WTC11 (cell line): ENCODE data around the gene RAPGEF5. TPM values are rescaled to one million over a fixed set of nuclear protein-coding genes. Genes with fewer than 3 reads are reported as not detected.

Source experiments
- ATAC-seq: fragments of 200-7000 bp; cut with Tn5 transposase; 2 replicates; pipeline ENCODE4 v1.10.0; 2021; ENCODE audit warnings: mild to moderate bottlenecking, moderate library complexity
- CTCF ChIA-PET: fragments of 300-600 bp; sonication (Branson Sonifier 250); formaldehyde crosslinking; loops from one replicate; lab custom pipeline; 2021; ENCODE audit warnings: antibody characterized with exemption; lab: Charles Lee
- POLR2A ChIA-PET: fragments of 350-600 bp; sonication (Branson Sonifier 250); formaldehyde crosslinking; loops from one replicate; lab custom pipeline; 2021; ENCODE audit warnings: antibody characterized with exemption; lab: Charles Lee
- DNase-seq: peaks from one replicate; pipeline ENCODE4 v3.0.0; 2021; ENCODE audit warnings: low spot score
- H3K27ac Mint-ChIP-seq: 2 replicates; pipeline ENCODE4 v1.8.0; 2021; ENCODE audit warnings: mixed read lengths
- H3K27me3 Mint-ChIP-seq: 2 replicates; pipeline ENCODE4 v1.8.0; 2021; ENCODE audit warnings: low read depth, mild to moderate bottlenecking, moderate library complexity, mixed read lengths
- H3K36me3 Mint-ChIP-seq: 2 replicates; pipeline ENCODE4 v1.8.0; 2021; ENCODE audit warnings: mixed read lengths
- H3K4me1 Mint-ChIP-seq: 2 replicates; pipeline ENCODE4 v1.8.0; 2022; ENCODE audit warnings: mixed read lengths
- H3K4me3 Mint-ChIP-seq: 2 replicates; pipeline ENCODE4 v1.8.0; 2021; ENCODE audit warnings: mild to moderate bottlenecking, moderate library complexity, mixed read lengths
- H3K9me3 Mint-ChIP-seq: 2 replicates; pipeline ENCODE4 v1.8.0; 2021; ENCODE audit warnings: mixed read lengths
- ARID4B ChIP-seq: sonication (generic); formaldehyde crosslinking; IDR thresholded peaks from 2 replicates; pipeline ENCODE4 v1.8.0; 2023; ENCODE audit warnings: missing genetic modification reagents, mild to moderate bottlenecking, borderline replicate concordance
- CREB1 ChIP-seq: sonication (generic); formaldehyde crosslinking; IDR thresholded peaks from 2 replicates; pipeline ENCODE4 v1.8.0; 2023; ENCODE audit warnings: mild to moderate bottlenecking, missing genetic modification reagents
- E2F4 ChIP-seq: sonication (generic); formaldehyde crosslinking; IDR thresholded peaks from 2 replicates; pipeline ENCODE4 v1.8.1; 2022; ENCODE audit warnings: low read depth, mild to moderate bottlenecking, moderate library complexity, missing genetic modification reagents, borderline replicate concordance
- E2F5 ChIP-seq: sonication (generic); formaldehyde crosslinking; IDR thresholded peaks from 2 replicates; pipeline ENCODE4 v1.8.1; 2022; ENCODE audit warnings: mild to moderate bottlenecking, moderate library complexity, missing genetic modification reagents
- GABPB1 ChIP-seq: sonication (generic); formaldehyde crosslinking; IDR thresholded peaks from 2 replicates; pipeline ENCODE4 v1.8.1; 2023; ENCODE audit warnings: mild to moderate bottlenecking, missing genetic modification reagents
- GRHL2 ChIP-seq: fragments of 250-450 bp; sonication (Bioruptor Pico); IDR thresholded peaks from 2 replicates; pipeline ENCODE4 v1.8.0; 2022; ENCODE audit warnings: mild to moderate bottlenecking, moderate library complexity; ENCODE audit not compliant: insufficient replicate concordance, severe bottlenecking
- HMGA2 ChIP-seq: fragments of 250-450 bp; sonication (Bioruptor Pico); IDR thresholded peaks from 2 replicates; pipeline ENCODE4 v1.4.0; 2021; ENCODE audit warnings: mild to moderate bottlenecking, moderate library complexity
- NR2C2 ChIP-seq: sonication (generic); formaldehyde crosslinking; IDR thresholded peaks from 2 replicates; pipeline ENCODE4 v1.8.0; 2022; ENCODE audit warnings: mild to moderate bottlenecking, missing genetic modification reagents
- OVOL2 ChIP-seq: fragments of 250-450 bp; sonication (Bioruptor Pico); IDR thresholded peaks from 2 replicates; pipeline ENCODE4 v1.9.0; 2021; ENCODE audit warnings: mild to moderate bottlenecking, borderline replicate concordance
- PRDM15 ChIP-seq: sonication (generic); formaldehyde crosslinking; IDR thresholded peaks from 2 replicates; pipeline ENCODE4 v1.8.0; 2022; ENCODE audit warnings: missing genetic modification reagents
- RELA ChIP-seq: sonication (generic); formaldehyde crosslinking; IDR thresholded peaks from 2 replicates; pipeline ENCODE4 v1.8.1; 2022; ENCODE audit warnings: missing genetic modification reagents, mild to moderate bottlenecking, borderline replicate concordance
- SMAD4 ChIP-seq: sonication (generic); formaldehyde crosslinking; IDR thresholded peaks from 2 replicates; pipeline ENCODE4 v1.8.0; 2022; ENCODE audit warnings: mild to moderate bottlenecking, missing genetic modification reagents
- SP1 ChIP-seq: sonication (generic); formaldehyde crosslinking; conservative IDR thresholded peaks from 2 replicates; pipeline ENCODE4 v1.8.1; 2022; ENCODE audit warnings: missing genetic modification reagents
- TP53 ChIP-seq: sonication (generic); formaldehyde crosslinking; IDR thresholded peaks from 2 replicates; pipeline ENCODE4 v1.8.1; 2023; ENCODE audit warnings: mild to moderate bottlenecking, missing genetic modification reagents
- ZBTB43 ChIP-seq: sonication (generic); formaldehyde crosslinking; IDR thresholded peaks from 2 replicates; pipeline ENCODE4 v1.8.1; 2023; ENCODE audit warnings: mild to moderate bottlenecking, missing genetic modification reagents
- ZMAT4 ChIP-seq: fragments of 250-450 bp; sonication (Bioruptor Pico); IDR thresholded peaks from 2 replicates; pipeline ENCODE4 v1.9.0; 2021; ENCODE audit warnings: mild to moderate bottlenecking
- ZNF121 ChIP-seq: sonication (generic); formaldehyde crosslinking; IDR thresholded peaks from 2 replicates; pipeline ENCODE4 v1.8.0; 2023; ENCODE audit warnings: missing genetic modification reagents
- ZSCAN18 ChIP-seq: fragments of 250-450 bp; sonication (Bioruptor Pico); IDR thresholded peaks from 2 replicates; pipeline ENCODE4 v2.1.2; 2022; ENCODE audit warnings: mild to moderate bottlenecking, moderate library complexity
- total RNA-seq: library from RNA; stranded (reverse); gene quantifications from 3 replicates; pipeline ENCODE4 v1.2.3, GENCODE V29; 2021

RAPGEF5 gene
- total RNA-seq, 1 experiment from 2014 or later = 12.3 TPM

GRCh38 chr7:22393913-22394729, 37.2 kb upstream of the RAPGEF5 start (continued):
- TF ChIP-seq OVOL2 (CRISPR knock-in tag) (no peak), TP53 (CRISPR knock-in tag) (no peak), CREB1 (no peak), SMAD4 (CRISPR knock-in tag) (no peak), ZNF121 (CRISPR knock-in tag) (no peak), PRDM15 (CRISPR knock-in tag) (no peak), GRHL2 (no peak)

- Mint-ChIP-seq H3K27ac (no peak overlapping the region), H3K9me3 (no peaks in the 10 kb centered on the region), H3K4me3 (no peak overlapping the region), H3K27me3 (no peaks in the 10 kb centered on the region)
- DNase-seq = no peak
- ATAC-seq = no peak
- TF ChIP-seq E2F4 (CRISPR knock-in tag) (no peak), GABPB1 (CRISPR knock-in tag) (no peak), ARID4B (CRISPR knock-in tag) (no peak), NR2C2 (CRISPR knock-in tag) (no peak), E2F5 (CRISPR knock-in tag) (no peak)
- TF ChIP-seq, all 79 proteins: peak for 0
- no peaks in the 10 kb centered on the region for H3K36me3 Mint-ChIP-seq
- ChIA-PET POLR2A (no interaction called here), CTCF (no interaction called here)
- H3K4me1 Mint-ChIP-seq = peaks cover 23% of the 10 kb centered on the region
These were observed 33.6 kb upstream of the RAPGEF5 start for GRCh38 chr7:22390516-22390915.

- Mint-ChIP-seq H3K4me3 (no peak overlapping the region), H3K27me3 (no peaks in the 10 kb centered on the region), H3K27ac (no peak overlapping the region), H3K9me3 (no peaks in the 10 kb centered on the region), H3K4me1 (peaks cover 23% of the 10 kb centered on the region), H3K36me3 (no peaks in the 10 kb centered on the region)
- POLR2A ChIA-PET = no interaction called here
- CTCF ChIA-PET = no interaction called here
- ATAC-seq (no peak), DNase-seq (no peak)
- TF ChIP-seq RELA (CRISPR knock-in tag) (no peak), SP1 (CRISPR knock-in tag) (no peak), HMGA2 (CRISPR knock-in tag) (no peak), ZMAT4 (CRISPR knock-in tag) (no peak), ZSCAN18 (CRISPR knock-in tag) (no peak), ZBTB43 (CRISPR knock-in tag) (no peak)
These were observed 32.9 kb upstream of the RAPGEF5 start for GRCh38 chr7:22389892-22390291.
